GM21825 (cell line): ENCODE measurements around the gene MAST4.
A peak's percentile ranks its signal among the peaks of the same experiment; 100 is the strongest.

Experiments used
- ATAC-seq: cut with Tn5 transposase; IDR thresholded peaks from one replicate; pipeline ENCODE4 v1.9.1; 2021; ENCODE audit warnings: mild to moderate bottlenecking, moderate library complexity; ENCODE audit not compliant: unreplicated experiment

MAST4 gene

DNA sequence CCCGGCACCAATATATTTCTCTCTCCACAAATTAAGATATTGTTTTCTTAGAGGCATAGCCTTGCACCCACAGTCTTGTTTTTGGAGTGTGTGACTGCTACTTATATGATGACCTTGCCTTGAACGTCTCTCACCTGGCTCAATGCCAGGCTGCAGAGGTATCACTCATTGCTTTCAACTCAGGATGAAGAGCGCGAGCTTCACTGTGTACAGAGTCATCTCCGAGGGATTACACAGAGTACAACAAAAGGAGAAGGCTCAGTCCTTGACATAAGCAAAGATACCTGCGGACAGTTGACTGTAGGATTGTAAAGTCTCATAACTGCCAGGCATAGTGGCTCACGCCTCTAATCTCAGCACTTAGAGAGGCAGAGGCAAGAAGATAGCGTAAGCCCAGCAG is 546.6 kb downstream of the MAST4 start:
- ATAC-seq = no peak

DNA sequence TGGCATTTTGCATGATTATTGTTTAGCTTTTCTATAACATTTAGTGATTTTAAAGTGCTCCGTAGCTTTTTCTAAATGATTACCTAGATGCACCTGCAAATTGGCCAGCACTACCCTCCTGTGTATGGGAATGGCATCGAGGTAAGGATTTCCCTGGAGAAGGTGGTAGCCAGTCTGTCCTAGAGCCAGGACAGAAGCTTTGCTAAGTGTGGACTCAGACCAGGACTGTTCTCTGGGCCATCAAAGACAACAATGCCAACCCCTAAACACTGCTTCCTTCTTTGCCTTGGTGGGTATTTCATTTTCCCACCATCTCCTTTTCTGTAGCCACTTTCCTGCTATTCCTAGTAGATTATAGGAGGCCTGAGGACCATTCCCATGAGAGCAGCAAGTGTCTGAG is 547.4 kb downstream of the MAST4 start:
- no peak for ATAC-seq

DNA sequence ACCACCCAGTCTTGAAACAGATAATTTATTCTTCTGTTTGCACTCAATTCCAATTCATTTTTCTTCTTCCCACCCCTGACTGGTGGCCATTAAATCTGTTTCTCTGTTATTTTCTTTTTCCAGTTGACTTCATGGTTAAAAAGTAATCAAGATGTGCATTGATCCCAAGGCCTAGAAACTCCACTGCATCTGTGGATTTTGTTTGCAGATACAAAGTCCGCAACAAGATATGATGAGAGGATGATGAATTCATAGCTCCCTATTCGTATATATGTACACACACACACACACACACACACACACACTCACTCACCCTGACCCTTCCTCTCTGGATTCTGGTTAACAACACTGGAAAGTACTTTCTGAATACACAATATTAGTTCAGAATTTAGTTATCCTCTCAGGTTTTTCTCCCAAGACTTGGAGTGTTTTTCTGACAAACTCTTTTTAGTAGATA is 548.0 kb downstream of the MAST4 start:
- no peak for ATAC-seq

DNA sequence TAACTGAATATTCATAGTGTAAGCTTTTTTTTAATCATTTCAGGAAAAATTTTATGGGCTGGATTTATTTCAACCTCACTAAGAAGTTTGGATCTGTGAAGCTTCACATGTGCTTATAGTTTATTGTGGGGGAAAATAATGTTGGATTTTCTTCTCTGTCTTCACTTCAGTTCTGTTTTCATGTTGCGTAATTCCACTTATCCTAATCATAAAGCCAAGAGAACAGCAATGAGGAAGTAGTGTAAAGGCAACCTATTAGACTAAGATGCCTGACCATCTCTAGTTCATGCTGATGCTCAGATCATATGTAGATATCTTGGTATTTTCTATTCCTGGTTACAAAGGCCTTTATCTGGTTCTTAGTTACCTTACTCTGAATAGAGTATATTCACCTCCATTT is 550.4 kb downstream of the MAST4 start:
- ATAC-seq = no peak

DNA sequence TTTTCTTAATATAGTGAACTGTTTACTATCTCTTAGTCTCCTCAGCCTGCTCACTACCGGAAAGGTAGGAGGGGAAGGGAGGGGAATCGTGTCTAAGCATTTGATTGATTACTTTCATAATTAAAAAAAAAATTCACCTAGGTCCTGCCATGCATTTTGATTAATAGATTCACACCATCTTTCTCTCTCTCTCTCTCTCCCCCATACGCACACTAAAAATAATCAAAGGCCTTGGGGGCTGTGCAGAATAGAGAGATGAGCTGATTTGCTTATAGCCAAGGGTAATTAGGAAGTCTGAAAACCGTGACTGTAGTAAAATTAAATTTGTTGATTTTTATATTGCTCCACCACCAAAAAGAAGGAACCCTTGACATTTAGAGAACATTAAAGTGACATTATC is 550.8 kb downstream of the MAST4 start:
- ATAC-seq = no peak

DNA sequence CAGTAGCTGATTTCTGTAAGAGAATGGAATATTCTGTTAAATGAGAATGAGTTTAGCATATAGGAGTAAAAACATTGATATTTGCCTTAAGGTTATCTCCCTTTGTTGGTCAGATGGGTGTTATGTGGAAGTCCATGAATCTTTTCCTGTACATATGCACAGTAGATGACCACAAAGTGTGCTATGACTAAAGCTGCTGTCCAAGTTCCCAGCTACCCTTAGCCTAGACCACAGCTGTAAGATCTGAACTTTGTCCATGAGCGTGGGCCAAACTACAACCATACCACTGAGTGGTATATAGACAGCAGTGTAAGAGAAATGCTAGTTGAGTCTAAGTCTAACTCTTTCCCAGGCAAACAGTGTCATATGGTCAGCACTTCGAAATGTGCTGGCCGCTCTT is 551.6 kb downstream of the MAST4 start:
- ATAC-seq = no peak

DNA sequence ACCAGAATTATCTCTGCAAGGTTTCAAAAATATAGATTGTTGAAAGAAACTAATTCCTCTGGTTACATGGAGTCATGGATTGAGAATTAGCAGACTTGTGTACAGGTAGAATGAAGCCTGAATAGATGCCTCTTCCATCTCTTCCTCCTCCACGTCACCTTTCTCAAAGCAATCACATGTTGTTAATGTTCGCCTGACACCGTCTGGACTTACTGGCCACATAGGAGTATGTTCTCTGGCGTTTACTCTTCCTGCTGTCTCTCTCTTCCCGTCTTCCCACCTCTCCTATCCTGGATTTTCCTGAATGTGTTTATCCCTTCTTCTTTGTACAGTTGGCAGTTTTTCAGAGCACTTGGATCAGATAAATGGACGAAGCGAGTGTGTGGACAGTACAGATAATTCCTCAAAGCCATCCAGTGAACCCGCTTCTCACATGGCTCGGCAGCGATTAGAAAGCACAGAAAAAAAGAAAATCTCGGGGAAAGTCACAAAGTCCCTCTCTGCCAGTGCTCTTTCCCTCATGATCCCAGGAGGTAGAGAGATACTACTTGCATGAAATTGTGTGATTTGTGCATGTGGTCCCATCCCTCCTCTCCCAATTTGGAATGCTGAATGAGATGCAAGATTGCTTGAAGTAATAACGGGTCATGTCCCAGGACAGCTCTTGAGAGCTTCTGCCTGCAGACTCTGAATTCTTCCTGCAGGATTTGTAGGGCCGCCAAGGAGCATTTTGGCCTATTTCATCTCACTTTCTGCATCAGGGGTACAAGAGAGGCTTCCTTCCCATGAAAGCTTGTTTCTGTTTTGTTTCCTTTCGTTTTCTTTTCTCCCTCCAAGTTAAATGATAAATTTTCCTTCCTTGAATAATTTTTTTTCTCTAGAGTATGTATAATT is 553.1 kb downstream of the MAST4 start:
- ATAC-seq = no peak

DNA sequence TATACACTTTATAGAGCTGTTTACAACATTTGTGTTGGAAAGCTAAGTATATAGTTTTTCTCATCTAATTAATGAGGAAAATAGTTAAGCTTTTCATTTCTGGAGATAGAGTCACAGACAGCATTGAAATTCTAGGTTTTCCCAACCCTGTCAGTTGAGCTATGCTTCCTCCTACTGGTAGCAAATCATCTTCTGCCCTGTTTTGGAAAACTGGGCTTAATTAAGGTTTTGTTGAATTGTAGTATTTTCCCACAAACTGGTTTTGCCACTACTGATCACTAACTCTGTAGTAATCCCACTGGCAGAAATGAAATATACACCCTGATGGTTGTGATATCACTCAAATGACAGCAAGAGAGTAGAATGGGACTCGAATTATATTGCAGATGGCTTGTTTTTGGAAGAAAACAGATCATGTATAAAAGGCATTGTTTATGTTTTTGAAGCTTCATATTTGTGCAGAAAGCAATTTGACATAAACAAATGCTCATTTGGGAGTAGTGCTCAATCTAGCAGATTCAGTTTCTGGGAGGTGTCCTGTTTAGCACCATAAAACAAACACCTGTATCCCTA is 553.8 kb downstream of the MAST4 start:
- no peak for ATAC-seq

DNA sequence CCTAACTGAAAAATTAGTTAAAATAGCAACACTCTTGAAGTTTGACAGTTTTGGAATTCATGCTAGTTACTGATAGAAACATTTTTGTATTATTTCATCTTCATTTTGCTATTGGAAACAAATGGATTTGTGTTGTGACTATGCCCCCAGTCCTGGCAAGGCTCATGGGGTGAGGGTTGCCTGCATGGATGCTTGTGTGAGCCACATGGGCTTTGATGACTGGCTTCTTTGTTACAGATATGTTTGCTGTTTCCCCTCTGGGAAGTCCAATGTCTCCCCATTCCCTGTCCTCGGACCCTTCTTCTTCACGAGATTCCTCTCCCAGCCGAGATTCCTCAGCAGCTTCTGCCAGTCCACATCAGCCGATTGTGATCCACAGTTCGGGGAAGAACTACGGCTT is 556.2 kb downstream of the MAST4 start:
- ATAC-seq = no peak

DNA sequence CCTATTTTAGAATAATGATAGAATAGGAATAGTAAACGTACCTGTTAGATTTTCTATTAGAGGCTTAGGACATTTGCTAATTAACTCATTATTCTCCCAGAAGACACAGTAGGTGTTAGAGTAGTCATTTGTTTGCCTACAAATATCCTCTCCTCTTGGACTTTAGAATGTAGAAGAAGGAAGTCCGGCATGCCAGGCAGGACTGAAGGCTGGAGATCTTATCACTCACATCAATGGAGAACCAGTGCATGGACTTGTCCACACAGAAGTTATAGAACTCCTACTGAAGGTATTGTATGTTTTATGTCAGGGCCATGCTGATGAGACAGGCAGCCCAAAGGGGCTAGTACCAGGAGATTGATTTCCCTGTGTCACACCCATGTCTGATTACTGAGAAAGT is 557.1 kb downstream of the MAST4 start:
- no peak for ATAC-seq

DNA sequence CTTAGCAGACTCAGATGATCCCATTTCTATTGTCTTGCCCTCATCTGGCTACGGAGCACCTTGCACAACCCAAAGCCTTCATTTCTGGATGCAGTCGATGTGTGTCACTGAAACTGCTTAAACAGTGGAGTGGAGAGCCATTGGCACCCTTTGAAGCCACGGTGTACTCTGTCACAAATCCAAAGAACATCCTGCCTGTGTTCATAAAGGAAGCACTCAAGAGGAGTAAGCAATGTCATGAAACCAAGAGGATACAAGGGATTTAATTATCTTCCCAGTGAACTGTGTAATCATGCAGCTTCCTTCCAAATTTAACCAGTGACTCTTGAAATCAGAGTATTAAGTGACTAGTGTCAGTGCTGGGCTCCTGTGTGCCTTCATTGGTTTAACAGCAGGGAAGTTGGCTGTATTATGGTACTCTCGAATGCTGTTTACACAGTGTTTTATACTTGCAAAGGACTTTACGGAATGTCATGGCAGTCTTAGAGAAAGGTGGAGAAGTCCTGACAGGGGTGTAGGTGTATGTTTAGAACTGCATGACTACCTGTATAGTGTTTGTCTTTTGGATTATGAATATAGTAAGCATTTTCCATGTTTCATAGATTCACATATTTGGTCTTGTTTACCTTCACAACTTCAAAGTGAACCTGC is 558.5 kb downstream of the MAST4 start:
- ATAC-seq = no peak

DNA sequence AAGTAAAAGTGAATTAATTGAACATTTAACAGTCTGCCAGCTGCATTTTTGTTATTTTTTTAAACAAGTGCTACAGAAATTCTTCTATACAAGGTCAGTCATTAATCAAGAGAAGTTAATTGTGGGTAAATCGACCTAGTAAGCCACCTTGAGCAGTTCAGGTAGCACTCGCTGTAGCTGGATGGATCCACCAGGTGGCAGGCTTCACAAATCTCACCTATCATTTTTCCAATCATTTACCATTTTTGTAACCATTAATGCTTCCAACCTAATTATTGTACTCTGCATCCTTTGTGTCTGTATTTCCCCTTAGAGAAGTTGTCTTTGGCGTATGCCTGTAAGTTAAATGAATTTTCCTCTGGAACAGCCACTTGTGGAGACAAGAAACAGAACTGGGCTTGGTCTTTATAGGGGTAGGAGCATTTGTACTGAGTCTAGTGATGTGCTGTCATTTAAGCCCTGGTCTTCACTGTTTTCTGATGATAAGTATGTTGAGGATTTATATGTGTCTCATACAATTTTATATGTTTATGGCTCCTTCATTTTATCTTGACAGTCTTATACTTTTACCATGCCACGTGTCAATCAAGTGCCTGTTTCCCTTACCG is 560.9 kb downstream of the MAST4 start:
- no peak for ATAC-seq

DNA sequence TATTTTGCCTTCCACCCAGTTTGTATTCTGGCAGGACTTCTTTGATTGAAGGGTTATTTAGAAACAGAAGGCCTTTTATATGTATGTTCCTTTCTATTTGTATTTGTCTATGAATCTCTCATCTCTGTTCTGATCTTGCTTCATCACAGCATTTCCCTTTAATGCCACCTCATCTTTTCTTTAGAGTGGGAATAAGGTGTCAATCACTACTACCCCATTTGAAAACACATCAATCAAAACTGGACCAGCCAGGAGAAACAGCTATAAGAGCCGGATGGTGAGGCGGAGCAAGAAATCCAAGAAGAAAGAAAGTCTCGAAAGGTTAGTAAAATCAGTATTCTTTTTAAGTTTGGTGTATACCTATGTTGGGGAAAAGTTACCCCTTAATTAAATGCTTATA is 564.1 kb downstream of the MAST4 start:
- no peak for ATAC-seq

DNA sequence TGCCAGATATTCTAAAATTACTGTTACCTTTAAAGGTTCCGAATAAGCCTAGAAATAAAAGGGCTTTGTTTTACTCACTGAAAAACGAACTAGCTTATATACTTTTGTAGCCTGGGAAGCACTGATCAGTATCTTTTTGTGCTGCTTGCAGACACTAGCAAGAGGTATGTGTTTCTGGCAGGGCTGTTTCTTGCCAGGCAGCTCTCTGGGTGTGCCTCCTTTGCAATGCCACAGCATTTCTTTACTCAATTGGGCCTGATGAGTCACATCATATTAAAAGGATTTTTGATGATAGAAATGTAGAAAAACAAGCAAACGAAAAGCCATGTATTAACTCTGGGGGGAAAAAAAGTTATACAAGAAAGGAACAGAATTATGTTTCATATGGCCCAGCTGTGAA is 564.8 kb downstream of the MAST4 start:
- no peak for ATAC-seq

DNA sequence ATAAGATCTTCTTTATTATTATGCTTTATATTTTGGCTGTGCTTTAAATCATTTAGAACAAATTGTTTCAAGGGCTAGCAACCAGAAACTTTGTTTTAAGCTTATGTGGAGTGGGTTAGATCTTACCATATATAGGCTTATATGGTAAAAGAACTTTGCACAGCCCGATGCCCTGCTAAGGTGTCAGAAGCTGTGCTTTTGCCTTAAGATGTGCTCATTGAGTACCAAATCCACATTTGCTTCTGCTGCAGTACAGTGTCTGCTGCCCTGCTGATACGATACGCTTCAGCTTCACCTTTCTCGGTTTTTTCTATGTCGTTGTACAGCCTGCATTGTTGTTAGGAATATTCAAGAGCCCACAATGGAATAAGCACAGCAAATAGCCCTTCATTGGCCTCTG is 565.6 kb downstream of the MAST4 start:
- no peak for ATAC-seq

DNA sequence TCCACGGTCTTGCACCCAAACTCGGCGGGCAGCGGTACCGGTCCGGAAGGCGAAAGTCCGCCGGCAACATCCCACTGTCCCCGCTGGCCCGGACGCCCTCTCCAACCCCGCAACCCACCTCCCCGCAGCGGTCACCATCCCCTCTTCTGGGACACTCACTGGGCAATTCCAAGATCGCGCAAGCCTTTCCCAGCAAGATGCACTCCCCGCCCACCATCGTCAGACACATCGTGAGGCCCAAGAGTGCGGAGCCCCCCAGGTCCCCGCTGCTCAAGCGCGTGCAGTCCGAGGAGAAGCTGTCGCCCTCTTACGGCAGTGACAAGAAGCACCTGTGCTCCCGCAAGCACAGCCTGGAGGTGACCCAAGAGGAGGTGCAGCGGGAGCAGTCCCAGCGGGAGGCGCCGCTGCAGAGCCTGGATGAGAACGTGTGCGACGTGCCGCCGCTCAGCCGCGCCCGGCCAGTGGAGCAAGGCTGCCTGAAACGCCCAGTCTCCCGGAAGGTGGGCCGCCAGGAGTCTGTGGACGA is 567.1 kb downstream of the MAST4 start:
- ATAC-seq = no peak

DNA sequence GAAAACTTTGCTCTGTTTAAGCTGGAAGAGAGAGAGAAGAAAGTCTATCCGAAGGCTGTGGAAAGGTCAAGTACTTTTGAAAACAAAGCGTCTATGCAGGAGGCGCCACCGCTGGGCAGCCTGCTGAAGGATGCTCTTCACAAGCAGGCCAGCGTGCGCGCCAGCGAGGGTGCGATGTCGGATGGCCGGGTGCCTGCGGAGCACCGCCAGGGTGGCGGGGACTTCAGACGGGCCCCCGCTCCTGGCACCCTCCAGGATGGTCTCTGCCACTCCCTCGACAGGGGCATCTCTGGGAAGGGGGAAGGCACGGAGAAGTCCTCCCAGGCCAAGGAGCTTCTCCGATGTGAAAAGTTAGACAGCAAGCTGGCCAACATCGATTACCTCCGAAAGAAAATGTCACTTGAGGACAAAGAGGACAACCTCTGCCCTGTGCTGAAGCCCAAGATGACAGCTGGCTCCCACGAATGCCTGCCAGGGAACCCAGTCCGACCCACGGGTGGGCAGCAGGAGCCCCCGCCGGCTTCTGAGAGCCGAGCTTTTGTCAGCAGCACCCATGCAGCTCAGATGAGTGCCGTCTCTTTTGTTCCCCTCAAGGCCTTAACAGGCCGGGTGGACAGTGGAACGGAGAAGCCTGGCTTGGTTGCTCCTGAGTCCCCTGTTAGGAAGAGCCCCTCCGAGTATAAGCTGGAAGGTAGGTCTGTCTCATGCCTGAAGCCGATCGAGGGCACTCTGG is 567.8 kb downstream of the MAST4 start:
- no peak for ATAC-seq

DNA sequence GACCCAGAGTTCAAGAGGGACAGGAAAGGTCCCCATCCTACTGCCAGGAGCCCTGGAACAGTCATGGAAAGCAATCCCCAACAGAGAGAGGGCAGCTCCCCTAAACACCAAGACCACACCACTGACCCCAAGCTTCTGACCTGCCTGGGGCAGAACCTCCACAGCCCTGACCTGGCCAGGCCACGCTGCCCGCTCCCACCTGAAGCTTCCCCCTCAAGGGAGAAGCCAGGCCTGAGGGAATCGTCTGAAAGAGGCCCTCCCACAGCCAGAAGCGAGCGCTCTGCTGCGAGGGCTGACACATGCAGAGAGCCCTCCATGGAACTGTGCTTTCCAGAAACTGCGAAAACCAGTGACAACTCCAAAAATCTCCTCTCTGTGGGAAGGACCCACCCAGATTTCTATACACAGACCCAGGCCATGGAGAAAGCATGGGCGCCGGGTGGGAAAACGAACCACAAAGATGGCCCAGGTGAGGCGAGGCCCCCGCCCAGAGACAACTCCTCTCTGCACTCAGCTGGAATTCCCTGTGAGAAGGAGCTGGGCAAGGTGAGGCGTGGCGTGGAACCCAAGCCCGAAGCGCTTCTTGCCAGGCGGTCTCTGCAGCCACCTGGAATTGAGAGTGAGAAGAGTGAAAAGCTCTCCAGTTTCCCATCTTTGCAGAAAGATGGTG is 568.8 kb downstream of the MAST4 start:
- ATAC-seq = no peak

DNA sequence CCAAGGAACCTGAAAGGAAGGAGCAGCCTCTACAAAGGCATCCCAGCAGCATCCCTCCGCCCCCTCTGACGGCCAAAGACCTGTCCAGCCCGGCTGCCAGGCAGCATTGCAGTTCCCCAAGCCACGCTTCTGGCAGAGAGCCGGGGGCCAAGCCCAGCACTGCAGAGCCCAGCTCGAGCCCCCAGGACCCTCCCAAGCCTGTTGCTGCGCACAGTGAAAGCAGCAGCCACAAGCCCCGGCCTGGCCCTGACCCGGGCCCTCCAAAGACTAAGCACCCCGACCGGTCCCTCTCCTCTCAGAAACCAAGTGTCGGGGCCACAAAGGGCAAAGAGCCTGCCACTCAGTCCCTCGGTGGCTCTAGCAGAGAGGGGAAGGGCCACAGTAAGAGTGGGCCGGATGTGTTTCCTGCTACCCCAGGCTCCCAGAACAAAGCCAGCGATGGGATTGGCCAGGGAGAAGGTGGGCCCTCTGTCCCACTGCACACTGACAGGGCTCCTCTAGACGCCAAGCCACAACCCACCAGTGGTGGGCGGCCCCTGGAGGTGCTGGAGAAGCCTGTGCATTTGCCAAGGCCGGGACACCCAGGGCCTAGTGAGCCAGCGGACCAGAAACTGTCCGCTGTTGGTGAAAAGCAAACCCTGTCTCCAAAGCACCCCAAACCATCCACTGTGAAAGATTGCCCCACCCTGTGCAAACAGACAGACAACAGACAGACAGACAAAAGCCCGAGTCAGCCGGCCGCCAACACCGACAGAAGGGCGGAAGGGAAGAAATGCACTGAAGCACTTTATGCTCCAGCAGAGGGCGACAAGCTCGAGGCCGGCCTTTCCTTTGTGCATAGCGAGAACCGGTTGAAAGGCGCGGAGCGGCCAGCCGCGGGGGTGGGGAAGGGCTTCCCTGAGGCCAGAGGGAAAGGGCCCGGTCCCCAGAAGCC is 569.6 kb downstream of the MAST4 start:
- ATAC-seq = peak; percentile 84
